NCI-H1048 (cell line): Measurements from ENCODE around the gene POU2F1.

ENCODE experiments used
- DNase-seq: peaks from one replicate; lab custom pipeline; 2025; lab: John Stamatoyannopoulos, UW

POU2F1 gene

GRCh38 chr1:167467126-167467710 lies 246.5 kb downstream of the POU2F1 start:
- DNase-seq, result no peak

- no peak for DNase-seq
Measured at GRCh38 chr1:167467752-167468151, 247.1 kb downstream of the POU2F1 start.

- no peak for DNase-seq
Measured at GRCh38 chr1:167469280-167469965, 248.7 kb downstream of the POU2F1 start.

GRCh38 chr1:167471568-167471967 lies 250.9 kb downstream of the POU2F1 start:
- DNase-seq, result no peak

- no peak for DNase-seq
Measured at GRCh38 chr1:167472752-167473521, 252.3 kb downstream of the POU2F1 start.

GRCh38 chr1:167473761-167474160 lies 253.1 kb downstream of the POU2F1 start:
- no peak for DNase-seq

GRCh38 chr1:167474191-167474641 lies 253.5 kb downstream of the POU2F1 start:
- DNase-seq, result no peak

- DNase-seq, result no peak
Measured at GRCh38 chr1:167476061-167476460, 255.4 kb downstream of the POU2F1 start.
